GM21515 (cell line): Measurements from ENCODE around the gene SNTG2.

Experiments
- ATAC-seq: cut with Tn5 transposase; IDR thresholded peaks from one replicate; pipeline ENCODE4 v1.9.1; 2021; ENCODE audit not compliant: unreplicated experiment

The SNTG2 gene

DNA sequence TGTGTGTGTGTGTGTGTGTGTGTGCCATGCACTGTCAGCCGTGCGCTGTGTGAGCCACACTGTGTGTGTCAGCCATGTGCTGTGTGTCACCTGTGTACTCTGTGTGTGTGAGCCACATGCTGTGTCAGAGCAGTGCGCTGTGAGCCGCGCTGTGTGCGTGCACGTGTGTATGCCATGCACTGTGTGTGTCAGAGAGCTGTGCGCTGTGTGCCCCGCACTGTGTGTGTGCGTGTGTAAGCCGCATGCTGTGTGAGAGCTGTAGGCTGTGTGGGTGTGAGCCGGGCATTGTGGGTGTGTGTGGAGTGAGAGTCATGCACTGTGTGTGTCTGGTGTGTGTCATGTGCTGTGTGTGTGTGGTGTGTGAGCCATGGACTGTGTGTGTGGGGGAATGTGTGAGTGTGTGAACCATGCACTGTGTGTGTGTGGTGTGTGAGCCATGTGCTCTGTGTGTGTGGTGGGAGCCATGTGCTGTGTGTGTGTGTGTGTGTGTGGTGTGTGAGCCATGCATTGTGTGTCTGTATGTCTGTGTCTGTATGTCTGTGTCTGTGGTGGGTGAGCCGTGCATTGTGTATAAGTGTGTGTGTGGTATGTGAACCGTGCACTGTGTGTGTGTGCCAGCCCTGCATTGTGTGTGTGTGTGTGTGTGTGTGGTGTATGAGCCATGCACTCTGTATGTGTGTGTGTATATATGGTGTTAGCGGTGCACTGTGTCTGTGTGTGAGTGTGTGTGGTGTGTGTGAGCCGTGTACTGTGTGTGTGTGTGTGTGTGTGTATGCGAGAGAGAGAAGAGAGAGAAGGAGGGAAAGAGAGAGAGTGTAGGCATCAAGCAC is 356.3 kb downstream of the SNTG2 start:
- no peak for ATAC-seq

DNA sequence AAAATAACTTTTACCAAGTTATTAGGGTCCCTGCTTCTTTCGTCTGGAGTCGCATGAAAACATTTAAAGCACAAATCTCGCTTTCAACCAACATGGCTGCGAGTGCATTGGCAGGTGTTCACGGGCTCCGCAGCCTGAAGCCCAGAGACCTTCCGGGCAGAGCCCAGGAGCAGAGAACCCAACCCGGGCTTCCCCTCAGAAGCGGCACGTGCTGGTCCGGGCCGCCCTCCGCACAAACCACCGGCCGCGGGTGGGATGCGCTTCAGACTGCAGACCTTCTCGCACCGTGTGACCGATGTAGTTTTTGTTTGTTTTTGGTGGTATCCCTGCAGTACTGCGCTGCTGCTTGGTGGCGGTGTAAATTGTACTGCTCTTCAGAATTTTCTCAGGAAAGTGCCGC is 357.0 kb downstream of the SNTG2 start:
- no peak for ATAC-seq

- no peak for ATAC-seq
These were observed 358.0 kb downstream of the SNTG2 start for GRCh38 chr2:1308678-1309077.

DNA sequence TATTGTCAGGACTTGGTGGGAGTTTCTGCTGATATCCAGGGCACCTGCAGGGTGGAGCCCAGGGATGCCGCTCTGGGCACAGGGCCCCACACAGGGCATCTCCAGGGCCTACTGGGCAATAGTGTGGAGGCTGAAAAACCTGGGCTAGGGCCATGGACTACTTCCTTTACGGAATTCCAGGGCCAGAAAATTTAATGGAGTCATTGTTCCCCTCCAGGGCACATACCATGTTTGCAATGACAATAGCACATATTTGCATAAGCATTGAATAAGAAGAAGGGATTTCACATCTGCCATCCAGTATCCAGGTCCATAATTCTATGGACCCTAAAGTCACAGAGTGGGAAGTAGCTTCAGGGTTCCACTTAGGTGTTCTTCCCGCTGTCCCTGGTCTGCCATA is 358.9 kb downstream of the SNTG2 start:
- ATAC-seq = no peak

- ATAC-seq = no peak
These were observed 359.6 kb downstream of the SNTG2 start for GRCh38 chr2:1310202-1310601.

GRCh38 chr2:1310866-1311265 is 360.2 kb downstream of the SNTG2 start:
- ATAC-seq = no peak

GRCh38 chr2:1313240-1313924 is 362.7 kb downstream of the SNTG2 start:
- no peak for ATAC-seq

- ATAC-seq = no peak
These were observed 363.6 kb downstream of the SNTG2 start for GRCh38 chr2:1314254-1314653.

- no peak for ATAC-seq
These were observed 367.8 kb downstream of the SNTG2 start for GRCh38 chr2:1318366-1319009.

DNA sequence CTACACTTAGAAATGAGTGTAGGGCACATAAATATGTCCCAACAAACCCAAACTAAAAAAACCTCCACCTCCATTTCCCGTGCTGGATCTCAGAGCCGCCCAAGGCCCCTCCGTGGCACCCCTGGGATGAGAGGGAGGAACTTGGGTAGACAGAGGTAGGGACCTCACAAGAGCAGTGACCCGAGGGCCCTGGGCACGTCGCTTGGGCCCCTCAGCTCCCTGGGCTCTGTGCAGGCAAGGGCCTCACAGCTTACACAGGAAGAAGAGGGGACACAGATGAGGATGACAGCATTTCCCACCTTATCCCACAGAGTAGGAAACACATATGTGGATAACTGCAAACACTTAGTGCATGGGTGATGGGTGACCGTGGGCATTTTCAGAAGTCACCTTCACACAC is 368.7 kb downstream of the SNTG2 start:
- ATAC-seq = no peak

DNA sequence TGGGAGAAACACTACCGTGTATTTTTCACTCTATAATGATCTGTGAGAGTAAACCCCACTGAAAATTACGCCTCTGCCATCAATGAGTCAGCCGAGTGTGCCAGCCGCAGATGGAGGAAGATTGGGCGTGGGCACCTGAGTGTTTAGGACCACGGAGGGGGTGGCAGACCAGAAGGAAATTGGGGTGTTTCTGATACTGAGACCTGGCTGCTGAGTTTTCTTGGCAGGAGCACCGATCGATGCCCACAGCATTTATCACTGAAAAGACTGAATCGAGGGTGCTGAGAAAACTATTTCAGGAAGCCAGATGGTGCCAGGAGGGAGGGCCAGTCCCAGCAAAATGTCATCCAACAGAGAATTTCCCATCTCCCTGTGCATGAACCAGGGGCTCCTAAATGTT is 370.7 kb downstream of the SNTG2 start:
- no peak for ATAC-seq

DNA sequence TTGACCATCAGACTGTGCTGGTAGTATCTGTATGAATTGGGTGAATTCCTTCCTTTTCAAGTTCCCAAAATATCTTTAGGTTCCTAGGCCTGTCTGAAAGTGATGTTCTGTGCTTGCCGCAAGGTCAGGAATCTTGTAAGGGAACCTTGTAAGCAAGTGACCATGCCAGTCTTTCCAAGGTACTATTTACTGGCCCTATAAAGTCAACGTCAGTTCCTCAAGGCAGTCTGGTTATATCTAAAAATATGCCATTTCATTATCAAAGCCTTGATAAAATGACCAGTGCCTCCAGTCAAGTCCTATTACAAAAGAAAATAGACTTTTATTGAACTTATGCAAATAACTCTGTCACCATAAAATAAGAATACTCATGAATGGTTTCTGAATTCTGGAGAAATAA is 374.2 kb downstream of the SNTG2 start:
- no peak for ATAC-seq

GRCh38 chr2:1328684-1329083 is 378.0 kb downstream of the SNTG2 start:
- ATAC-seq = no peak

- ATAC-seq = no peak
These were observed 388.9 kb downstream of the SNTG2 start for GRCh38 chr2:1339388-1340140.

DNA sequence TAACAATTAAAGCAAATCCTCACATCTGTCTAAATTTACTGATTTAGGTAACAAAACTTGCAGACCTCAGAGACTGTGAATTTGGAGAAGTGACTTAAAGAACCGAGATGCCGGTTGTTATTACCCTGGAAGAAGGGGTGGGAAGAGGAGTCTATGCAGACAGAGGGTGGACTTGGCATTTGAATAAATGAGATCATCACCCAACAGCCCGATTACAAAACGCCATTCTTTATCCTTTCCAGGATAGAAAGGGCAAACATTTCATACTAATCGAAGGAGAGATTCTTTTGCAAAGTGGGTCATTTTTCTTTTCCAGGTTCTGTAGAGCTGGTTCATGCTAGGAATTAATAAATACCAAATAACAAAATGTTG is 389.5 kb downstream of the SNTG2 start:
- ATAC-seq = no peak

- no peak for ATAC-seq
These were observed 390.9 kb downstream of the SNTG2 start for GRCh38 chr2:1341404-1342120.

- ATAC-seq = no peak
These were observed 398.1 kb downstream of the SNTG2 start for GRCh38 chr2:1348789-1349188.

- ATAC-seq = no peak
These were observed 399.5 kb downstream of the SNTG2 start for GRCh38 chr2:1350111-1350510.

DNA sequence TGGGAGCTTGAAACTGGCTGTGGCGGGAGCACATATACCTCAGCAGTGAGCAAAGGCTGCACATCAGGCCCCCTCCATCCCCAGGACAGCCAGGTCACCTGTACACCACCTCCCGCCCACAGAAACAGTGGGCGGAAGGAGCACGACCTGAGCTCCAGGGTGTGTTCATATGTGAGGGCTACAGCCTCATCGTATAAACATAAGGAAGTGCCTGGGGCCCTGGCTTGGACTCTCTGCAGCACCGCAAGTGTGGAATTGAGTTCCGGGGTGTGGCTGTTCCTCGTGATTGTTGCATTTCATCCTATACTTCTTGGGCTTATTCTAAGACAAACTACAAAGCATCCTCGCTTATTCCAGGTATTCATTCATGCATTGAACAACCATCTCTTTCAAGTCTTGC is 402.5 kb downstream of the SNTG2 start:
- ATAC-seq = no peak

- no peak for ATAC-seq
These were observed 402.9 kb downstream of the SNTG2 start for GRCh38 chr2:1353543-1353942.

DNA sequence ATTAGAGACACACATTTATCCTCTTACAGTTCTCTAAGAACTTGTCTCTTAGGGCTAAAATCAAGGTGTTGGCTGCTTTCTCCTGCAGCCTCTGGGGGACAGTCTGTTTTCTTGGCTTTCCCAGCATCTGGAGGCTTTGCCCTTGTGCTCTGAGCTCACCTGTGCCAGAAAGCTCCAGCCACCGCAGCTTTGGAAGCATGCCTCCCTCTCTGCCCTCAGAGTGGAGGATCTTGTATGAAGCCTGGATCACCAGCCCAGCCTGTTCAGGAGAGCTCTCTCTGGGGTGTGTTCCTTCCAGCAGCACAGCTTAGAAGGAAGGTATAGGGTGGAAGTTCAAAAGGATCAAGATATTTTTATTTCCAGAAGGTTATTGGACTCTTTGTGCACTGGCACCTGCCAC is 409.5 kb downstream of the SNTG2 start:
- ATAC-seq = no peak
